Esophagus (tissue), 2 donors: ENCODE measurements around the gene SLC9A8. TPM values are rescaled to one million over a fixed set of nuclear protein-coding genes. Genes with fewer than 3 reads are reported as not detected.

Experiments
- H3K27ac ChIP-seq, 2 donors: one replicate each; pipeline ENCODE4 v1.5.1; 2013; ENCODE audit warnings: low read depth in 2 of 2, mild to moderate bottlenecking in 2 of 2, inconsistent platforms in 1 of 2, low read length in 1 of 2, moderate library complexity in 1 of 2
- H3K27me3 ChIP-seq, 2 donors: one replicate each; pipeline ENCODE4 v1.6.1; 2013; ENCODE audit warnings: low read length in 2 of 2, control low read depth in 1 of 2, mild to moderate bottlenecking in 1 of 2; ENCODE audit not compliant: insufficient read depth in 2 of 2, control insufficient read depth in 1 of 2
- H3K36me3 ChIP-seq, 2 donors: one replicate each; pipeline ENCODE4 v1.6.1; 2013; ENCODE audit warnings: low read length in 1 of 2; ENCODE audit not compliant: control insufficient read depth in 2 of 2, insufficient read depth in 2 of 2
- H3K4me1 ChIP-seq, 2 donors: one replicate each; pipeline ENCODE4 v1.6.1; 2013; ENCODE audit warnings: low read length in 1 of 2; ENCODE audit not compliant: control insufficient read depth in 2 of 2, insufficient read depth in 2 of 2
- H3K4me3 ChIP-seq, 2 donors: one replicate each; pipeline ENCODE4 v1.5.1; 2013; ENCODE audit warnings: low read length in 2 of 2, mild to moderate bottlenecking in 2 of 2, low read depth in 1 of 2, moderate library complexity in 1 of 2
- H3K9me3 ChIP-seq, 2 donors: one replicate each; pipeline ENCODE4 v1.6.1; 2013; ENCODE audit warnings: mild to moderate bottlenecking in 2 of 2, low read depth in 1 of 2, low read length in 1 of 2, moderate library complexity in 1 of 2; ENCODE audit not compliant: control insufficient read depth in 2 of 2, insufficient read depth in 1 of 2
- WGBS, 2 donors: extraction: QIAGEN DNeasy Blood & Tissue Kit; methylation state at CpG; one replicate each; pipeline ENCODE4 v1.1.7; 2013; 5-methylcytosine and 5-hydroxymethylcytosine counted together
- polyA plus RNA-seq, 2 donors: library from polyadenylated mRNA; stranded (reverse); fragments of 200-250 nt; gene quantifications; one replicate each; pipeline ENCODE4 v1.2.3, GENCODE V29; 2013
- donor health status: healthy with polysubstance abuse.
- donor health status: Bipolar disorder and iron deficiency.

The SLC9A8 gene
- polyA plus RNA-seq, 2 donors = 11.5 to 16.6 TPM

DNA sequence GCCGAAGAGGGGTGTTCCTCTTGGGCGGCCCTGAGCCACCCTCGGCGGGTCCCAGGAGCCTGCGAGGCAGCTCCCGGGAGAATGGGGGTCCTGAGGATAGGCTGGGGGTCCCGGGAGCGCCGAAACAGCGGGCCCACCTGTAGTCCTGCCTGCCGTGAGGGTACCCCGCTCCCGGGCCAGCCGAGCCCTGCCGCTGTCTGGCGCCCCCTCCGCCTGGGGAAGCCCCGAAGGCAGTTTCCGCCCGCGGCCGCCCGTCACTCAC, 102.4 kb downstream of the SLC9A8 start:
- Histone ChIP-seq H3K9me3 (no peaks in the 10 kb centered on the region), H3K4me1 (peaks cover 0 to 9% of the 10 kb centered on the region in 2 donors), H3K4me3 (peak overlapping the region; percentile 91 to 94), H3K36me3 (peaks cover 0 to 4% of the 10 kb centered on the region in 2 donors), H3K27me3 (no peaks in the 10 kb centered on the region), H3K27ac (peak overlapping the region; percentile 99 to 100)
- WGBS, 2 donors = 0 to 1% methylated on average over 18 to 23 of the region's 23 CpGs

DNA sequence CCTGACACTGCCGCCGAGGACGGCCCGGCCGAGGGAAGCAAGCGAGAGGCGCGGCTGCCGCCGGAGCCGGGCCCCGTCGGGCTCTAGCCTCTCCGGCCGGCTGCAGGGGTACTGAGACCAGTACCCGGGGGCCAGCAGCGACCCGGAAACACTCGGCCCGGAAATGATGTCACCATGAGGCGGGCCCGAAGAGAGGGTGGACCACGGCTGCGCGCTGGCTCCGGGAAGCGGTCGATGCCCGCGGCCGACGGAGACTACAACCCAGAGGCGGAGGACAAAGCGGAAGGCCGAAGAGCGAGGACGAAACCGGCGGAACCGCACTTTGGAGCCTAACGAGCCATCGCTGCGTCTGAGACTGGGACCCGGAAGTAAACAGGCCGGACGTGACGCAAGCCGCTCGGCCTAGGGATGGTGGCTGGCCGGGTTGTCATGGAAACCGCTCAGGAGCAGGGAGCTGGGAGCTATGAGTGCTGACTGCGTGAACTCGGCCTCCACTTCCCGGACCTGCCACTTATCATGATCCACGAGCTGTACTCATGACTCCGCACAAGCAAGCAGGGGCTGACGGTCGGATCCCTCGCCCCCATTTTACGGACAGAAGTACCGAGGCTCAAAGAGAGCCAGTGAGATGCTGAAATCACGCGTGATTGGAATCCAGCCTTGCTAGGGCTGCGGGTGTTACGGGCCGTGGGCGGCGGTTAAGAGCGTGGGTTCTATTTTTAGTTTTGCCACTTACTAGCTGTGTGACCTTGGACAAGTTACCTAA, 102.9 kb downstream of the SLC9A8 start, which contains the start of gene SPATA2:
TSS of gene SPATA2 (minus strand) at position 150 of the 766 bp plus-strand sequence. CDS start 7,039 bp downstream, outside the sequence.
- WGBS, 2 donors = 0% methylated on average over 69 of the region's 69 CpGs
- no peaks in the 10 kb centered on the region for H3K9me3 ChIP-seq
- peak within 1 kb of the TSS; percentile 99 to 100 for H3K27ac ChIP-seq
- peak within 1 kb of the TSS; percentile 91 to 94 for H3K4me3 ChIP-seq
- no peaks in the 10 kb centered on the region for H3K27me3 ChIP-seq
- no peaks in the 10 kb centered on the region for H3K36me3 ChIP-seq
- H3K4me1 ChIP-seq = peaks cover 0 to 9% of the 10 kb centered on the region in 2 donors

GRCh38 chr20:49916146-49917002, 103.7 kb downstream of the SLC9A8 start:
- H3K4me3 ChIP-seq = peak overlapping the region; percentile 91 to 94
- WGBS, 2 donors = 29 to 30% methylated on average over 19 of the region's 19 CpGs
- H3K27ac ChIP-seq = peak overlapping the region; percentile 99 to 100
- peaks cover 0 to 9% of the 10 kb centered on the region in 2 donors for H3K4me1 ChIP-seq
- H3K27me3 ChIP-seq = no peaks in the 10 kb centered on the region
- no peaks in the 10 kb centered on the region for H3K9me3 ChIP-seq
- H3K36me3 ChIP-seq = no peaks in the 10 kb centered on the region

GRCh38 chr20:49918446-49918845, 105.8 kb downstream of the SLC9A8 start:
- peaks cover 0 to 4% of the 10 kb centered on the region in 2 donors for H3K4me1 ChIP-seq
- no peak overlapping the region for H3K27ac ChIP-seq
- no peak overlapping the region for H3K4me3 ChIP-seq
- H3K36me3 ChIP-seq = no peaks in the 10 kb centered on the region
- H3K9me3 ChIP-seq = no peaks in the 10 kb centered on the region
- WGBS, 2 donors = 91 to 94% methylated on average over 3 of the region's 3 CpGs
- no peaks in the 10 kb centered on the region for H3K27me3 ChIP-seq

DNA sequence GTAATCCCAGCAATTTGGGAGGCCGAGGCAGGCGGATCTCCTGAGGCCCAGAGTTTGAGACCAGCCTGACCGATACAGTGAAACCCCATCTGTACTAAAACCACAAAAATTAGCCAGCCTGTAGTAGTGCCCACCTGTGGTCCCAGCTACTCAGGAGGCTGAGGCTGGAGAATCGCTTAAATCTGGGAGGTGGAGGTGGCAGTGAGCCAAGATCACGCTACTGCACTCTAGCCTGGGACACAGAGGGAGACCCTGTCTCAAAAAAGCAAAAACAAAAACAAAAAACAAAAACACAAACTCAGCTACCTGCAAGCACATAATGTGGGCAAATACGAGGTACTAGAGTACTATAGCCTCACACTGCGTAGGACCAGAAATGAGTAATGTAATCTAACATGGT, 106.4 kb downstream of the SLC9A8 start:
- 72 to 77% methylated on average over 7 of the region's 7 CpGs for WGBS, 2 donors
- no peaks in the 10 kb centered on the region for H3K36me3 ChIP-seq

GRCh38 chr20:49919461-49919860, 106.8 kb downstream of the SLC9A8 start:
- WGBS, 2 donors = 78 to 86% methylated on average over 2 of the region's 2 CpGs
- H3K27ac ChIP-seq = no peak overlapping the region
- H3K4me1 ChIP-seq = no peaks in the 10 kb centered on the region
- no peaks in the 10 kb centered on the region for H3K9me3 ChIP-seq
- H3K36me3 ChIP-seq = no peaks in the 10 kb centered on the region
- no peaks in the 10 kb centered on the region for H3K27me3 ChIP-seq
- no peak overlapping the region for H3K4me3 ChIP-seq

More for the DNA sequence above, 106.4 kb downstream of the SLC9A8 start:
- Histone ChIP-seq H3K27me3 (no peaks in the 10 kb centered on the region), H3K9me3 (no peaks in the 10 kb centered on the region), H3K4me1 (peaks cover 0 to 3% of the 10 kb centered on the region in 2 donors), H3K4me3 (no peak overlapping the region), H3K27ac (no peak overlapping the region)

GRCh38 chr20:49924247-49924646, 111.6 kb downstream of the SLC9A8 start:
- H3K27ac ChIP-seq = no peak overlapping the region
- WGBS, 2 donors = 70 to 82% methylated on average over 4 of the region's 4 CpGs
- H3K9me3 ChIP-seq = no peaks in the 10 kb centered on the region
- no peaks in the 10 kb centered on the region for H3K36me3 ChIP-seq
- H3K4me1 ChIP-seq = peaks cover 0 to 2% of the 10 kb centered on the region in 2 donors
- H3K27me3 ChIP-seq = no peaks in the 10 kb centered on the region
- no peak overlapping the region for H3K4me3 ChIP-seq

GRCh38 chr20:49925901-49926454, 113.3 kb downstream of the SLC9A8 start:
- 57 to 64% methylated on average over 2 of the region's 2 CpGs for WGBS, 2 donors
- Histone ChIP-seq H3K36me3 (no peaks in the 10 kb centered on the region), H3K27me3 (no peaks in the 10 kb centered on the region), H3K27ac (no peak overlapping the region), H3K4me1 (peaks cover 0 to 2% of the 10 kb centered on the region in 2 donors), H3K9me3 (no peaks in the 10 kb centered on the region), H3K4me3 (no peak overlapping the region)

GRCh38 chr20:49928411-49929141, 115.9 kb downstream of the SLC9A8 start:
- H3K27ac ChIP-seq = peak overlapping the region in 1 of 2 donors; percentile 22
- H3K4me3 ChIP-seq = no peak overlapping the region
- no peaks in the 10 kb centered on the region for H3K36me3 ChIP-seq
- no peaks in the 10 kb centered on the region for H3K27me3 ChIP-seq
- no peaks in the 10 kb centered on the region for H3K9me3 ChIP-seq
- peaks cover 0 to 2% of the 10 kb centered on the region in 2 donors for H3K4me1 ChIP-seq
- WGBS, 2 donors = 12 to 14% methylated on average over 15 of the region's 15 CpGs
